CD4-positive, alpha-beta T cell treated with Interferon gamma for 1 hour (primary cell): ENCODE measurements around the gene PLP1.
"Not testable (repeated sequence)": the region's sequence is repeated elsewhere in the genome, so short reads cannot be mapped to it uniquely, and the experiment has no call there.

Experiments used
- DNase-seq: peaks from one replicate; pipeline ENCODE4 v3.0.0-alpha.2; 2020

Gene PLP1

GRCh38 chrX:103776546-103776945 lies at the start of gene PLP1:
Gene PLP1 (plus strand): TSS chrX:103776840. CDS start chrX:103776996, 156 bp downstream.
- no peak for DNase-seq

- DNase-seq, result no peak
These were observed 49.5 kb upstream of the PLP1 start for GRCh38 chrX:103727115-103727514.

GRCh38 chrX:103729015-103729414 lies 47.6 kb upstream of the PLP1 start:
- no peak for DNase-seq

DNA sequence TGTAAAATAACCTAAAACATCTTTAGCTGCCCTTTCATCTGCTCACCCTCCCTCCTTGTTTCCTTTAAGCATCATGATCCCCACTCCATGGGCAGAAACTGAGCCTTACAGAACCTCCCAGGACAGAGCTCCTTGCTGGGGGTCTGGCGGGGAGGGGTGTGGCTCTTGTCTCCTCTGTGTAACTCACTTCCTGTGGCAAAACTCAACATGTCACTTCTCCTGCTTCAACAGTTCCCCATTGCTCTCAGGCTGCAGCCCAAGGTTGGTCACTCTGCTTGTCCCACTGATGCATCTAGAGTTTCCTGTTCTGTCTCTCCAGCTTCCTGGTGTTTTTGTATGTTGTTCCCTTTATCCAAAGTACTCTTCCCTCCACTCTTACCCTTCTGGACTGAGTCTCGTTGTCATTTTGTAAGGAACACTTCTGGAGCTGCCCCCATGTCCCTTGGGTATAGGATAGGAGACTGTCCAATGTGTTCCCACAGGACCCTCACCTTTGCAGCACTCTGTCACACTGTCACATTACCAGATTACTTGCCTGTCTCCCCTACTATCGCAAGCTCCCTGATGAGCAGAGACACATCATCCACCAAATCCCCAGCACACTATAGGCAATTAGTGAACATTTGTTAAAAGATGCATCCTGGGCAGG lies 46.4 kb upstream of the PLP1 start:
- DNase-seq, result no peak

DNA sequence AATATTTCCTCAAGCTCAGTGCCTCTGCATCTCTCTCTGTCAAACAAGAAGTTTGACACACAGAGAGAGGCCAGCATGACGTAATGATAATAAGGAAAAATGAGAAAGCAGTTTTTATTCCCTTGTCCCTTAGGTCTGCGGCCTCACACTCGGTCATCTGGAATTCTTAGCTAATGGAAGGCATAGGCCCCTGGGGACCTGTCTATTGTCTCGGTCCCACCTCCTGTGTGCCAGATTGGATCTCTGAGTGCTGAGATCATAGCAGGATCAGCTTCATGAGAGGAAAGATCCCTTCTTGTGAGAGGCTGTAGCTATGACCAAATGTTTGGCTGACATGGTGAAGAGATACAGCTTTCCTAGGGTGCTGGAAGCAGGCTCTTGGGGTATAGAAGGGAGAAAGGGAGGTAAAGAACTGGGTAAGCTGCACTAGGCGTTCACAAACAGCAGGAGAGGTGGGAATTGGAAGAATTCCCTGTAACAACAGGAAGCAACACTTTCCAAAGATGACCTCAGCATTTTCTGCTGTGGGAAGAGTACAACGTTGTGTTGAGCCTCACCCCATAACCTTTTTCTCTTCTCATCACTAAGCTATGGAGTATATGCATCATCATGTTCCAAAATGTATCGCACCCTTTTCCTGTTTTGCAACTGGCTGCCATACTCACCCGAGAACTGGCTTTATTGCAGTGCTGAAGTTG lies 45.7 kb upstream of the PLP1 start:
- no peak for DNase-seq

DNA sequence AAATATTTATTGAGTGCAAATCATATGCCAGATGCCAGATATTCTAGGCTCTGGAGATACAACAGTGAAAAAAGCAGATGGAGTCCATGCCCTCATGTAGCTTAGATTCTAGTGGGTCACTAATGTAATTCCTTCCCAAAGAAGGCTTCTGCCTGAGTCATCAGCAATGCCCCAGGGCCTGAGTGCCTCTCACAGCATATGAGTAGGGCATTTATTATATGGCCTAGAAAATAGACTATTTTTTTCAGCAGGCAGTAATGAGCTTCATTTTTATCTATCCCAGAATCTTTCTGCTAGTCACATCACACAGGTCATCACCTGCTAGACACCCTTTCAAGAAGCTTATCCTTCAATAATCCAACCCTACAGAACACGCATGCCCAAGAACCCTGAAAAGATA lies 43.6 kb upstream of the PLP1 start:
- no peak for DNase-seq

DNA sequence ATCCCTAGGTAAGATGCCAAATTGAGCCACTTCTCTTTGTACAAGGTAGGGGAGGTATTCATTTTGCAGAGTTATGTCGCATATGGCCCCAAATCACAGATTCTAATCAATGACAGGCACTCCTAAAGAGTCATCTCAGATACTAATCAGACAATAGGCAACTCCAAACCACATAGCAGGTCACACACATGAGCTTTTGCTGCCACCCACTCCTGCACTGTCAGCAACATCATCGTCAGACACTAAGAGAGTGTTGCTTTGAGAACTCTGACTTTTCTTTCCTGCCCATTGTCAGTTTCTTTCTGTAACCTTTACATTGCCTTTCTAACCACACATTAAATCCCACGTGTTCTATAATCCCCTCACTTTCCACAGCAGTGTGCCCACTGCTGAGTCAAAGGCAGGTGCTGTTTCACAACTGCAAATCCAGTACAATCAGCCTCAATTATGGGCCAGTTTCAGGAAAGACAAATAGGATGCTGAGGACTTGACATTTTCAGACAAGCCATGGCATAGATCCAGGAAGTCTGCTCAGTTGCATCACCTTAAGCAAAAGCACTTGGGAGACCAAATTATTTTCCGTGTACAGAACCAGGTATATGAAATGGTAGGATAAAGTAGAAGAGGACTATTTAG lies 42.4 kb upstream of the PLP1 start:
- no peak for DNase-seq

GRCh38 chrX:103737696-103738095 lies 38.9 kb upstream of the PLP1 start:
- DNase-seq, result no peak

GRCh38 chrX:103739421-103739820 lies 37.2 kb upstream of the PLP1 start:
- DNase-seq, result no peak

GRCh38 chrX:103741879-103742278 lies 34.8 kb upstream of the PLP1 start:
- no peak for DNase-seq

GRCh38 chrX:103742339-103742738 lies 34.3 kb upstream of the PLP1 start:
- no peak for DNase-seq

DNA sequence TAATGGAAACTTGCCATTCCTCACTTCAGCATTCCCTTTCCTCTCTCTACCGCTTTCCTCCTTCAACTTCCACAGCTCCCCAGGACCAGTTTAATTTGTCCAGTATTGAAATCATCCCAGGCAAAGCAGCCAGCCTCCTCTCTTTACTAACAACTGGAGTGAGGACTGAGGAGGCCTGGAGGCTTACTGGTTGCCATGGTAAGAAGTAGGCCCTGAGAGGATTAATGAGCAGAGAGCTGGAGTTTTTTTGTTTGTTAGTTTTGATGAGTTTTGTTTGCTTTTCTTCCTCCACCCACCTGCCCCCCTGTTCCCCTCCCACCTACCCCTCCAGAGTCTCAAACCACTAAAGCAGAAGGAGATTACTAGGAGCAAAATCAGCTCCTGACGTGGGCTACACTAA lies 29.5 kb upstream of the PLP1 start:
- DNase-seq, result no peak

DNA sequence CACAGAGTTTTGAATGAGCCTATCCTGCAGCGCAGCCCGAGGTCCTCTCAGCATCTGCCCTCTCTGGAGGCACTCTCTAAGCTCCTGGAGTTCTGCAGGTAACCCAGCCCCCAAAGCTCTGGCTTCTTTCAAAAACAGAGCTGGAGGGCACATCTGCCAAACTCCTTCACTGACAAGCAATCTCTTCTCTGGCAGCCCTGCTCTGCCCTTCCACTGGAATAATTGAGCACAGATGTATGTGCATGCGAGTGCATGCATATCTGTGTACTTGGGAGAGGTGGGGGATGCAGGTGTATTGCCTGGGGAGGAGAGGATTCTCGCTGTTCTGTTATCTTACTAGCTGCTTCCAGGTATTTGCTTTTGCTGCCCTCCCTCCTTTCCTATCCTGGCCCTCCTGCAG lies 22.2 kb upstream of the PLP1 start:
- DNase-seq, result no peak

- DNase-seq, result no peak
These were observed 19.9 kb upstream of the PLP1 start for GRCh38 chrX:103756736-103757135.

GRCh38 chrX:103758555-103758954 lies 18.1 kb upstream of the PLP1 start:
- DNase-seq, result no peak

DNA sequence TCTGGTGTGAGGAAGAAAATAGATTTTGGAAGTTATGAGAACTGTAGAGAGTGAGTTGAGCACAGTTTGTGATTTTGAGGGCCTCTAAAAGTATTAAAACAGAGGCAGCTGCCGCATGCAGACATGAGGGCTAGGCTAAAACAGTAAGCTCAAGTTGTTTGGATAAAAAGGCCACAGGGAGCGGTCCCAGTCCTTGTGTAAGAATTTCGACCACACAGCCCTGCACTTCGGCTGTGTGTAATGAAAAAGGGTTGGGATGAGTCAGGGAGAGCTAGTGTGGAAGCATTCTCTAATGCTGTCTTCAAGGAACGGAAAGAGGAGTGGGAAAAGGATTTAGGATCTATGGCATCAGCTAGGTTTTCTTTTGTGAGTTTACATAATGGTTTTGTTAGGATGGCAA lies 13.1 kb upstream of the PLP1 start:
- not testable (repeated sequence) for DNase-seq

GRCh38 chrX:103766813-103767555 lies 9.7 kb upstream of the PLP1 start:
- not testable (repeated sequence) for DNase-seq

- no peak for DNase-seq
These were observed 3.2 kb upstream of the PLP1 start for GRCh38 chrX:103773445-103773844.

DNA sequence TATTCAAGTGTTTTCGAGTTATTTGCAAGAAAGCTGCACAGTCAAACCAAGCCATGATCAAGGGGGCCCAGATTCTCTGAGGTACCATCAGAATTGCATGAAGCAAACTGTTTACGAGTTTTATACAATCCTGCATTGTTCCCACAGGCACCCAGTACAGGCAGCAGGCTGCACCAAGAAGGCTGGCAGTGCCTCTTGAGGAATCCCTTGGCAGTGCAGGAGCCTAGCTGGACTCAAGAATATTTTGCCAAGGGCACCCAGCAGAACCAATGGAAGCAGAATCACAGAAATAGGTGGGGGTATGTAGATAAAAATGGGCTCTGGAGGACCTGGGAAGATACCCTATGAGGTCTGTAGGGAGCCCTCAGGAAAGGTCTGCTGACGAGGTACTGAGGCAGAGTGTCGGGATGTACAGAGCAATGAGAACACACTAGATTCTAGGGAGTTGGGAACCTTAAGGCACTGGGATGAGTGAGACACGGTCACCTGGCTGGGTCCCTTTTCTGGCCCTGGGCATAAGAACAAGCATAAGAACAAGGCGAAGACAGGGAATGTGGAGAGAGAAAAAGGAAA lies 2.5 kb upstream of the PLP1 start:
- DNase-seq, result no peak

GRCh38 chrX:103779141-103779789 lies 2.6 kb downstream of the PLP1 start:
- DNase-seq, result no peak

GRCh38 chrX:103780336-103781061 lies 3.9 kb downstream of the PLP1 start:
- DNase-seq, result no peak

- DNase-seq, result no peak
These were observed 4.4 kb downstream of the PLP1 start for GRCh38 chrX:103781062-103781402.
